Measurements from ENCODE around the gene GCC2. TPM values are rescaled to one million over a fixed set of nuclear protein-coding genes. Genes with fewer than 3 reads are reported as not detected.

The GCC2 gene
- total and polyA plus RNA-seq, 8 donors = 5.2 to 498 (median 54.3) TPM

DNA sequence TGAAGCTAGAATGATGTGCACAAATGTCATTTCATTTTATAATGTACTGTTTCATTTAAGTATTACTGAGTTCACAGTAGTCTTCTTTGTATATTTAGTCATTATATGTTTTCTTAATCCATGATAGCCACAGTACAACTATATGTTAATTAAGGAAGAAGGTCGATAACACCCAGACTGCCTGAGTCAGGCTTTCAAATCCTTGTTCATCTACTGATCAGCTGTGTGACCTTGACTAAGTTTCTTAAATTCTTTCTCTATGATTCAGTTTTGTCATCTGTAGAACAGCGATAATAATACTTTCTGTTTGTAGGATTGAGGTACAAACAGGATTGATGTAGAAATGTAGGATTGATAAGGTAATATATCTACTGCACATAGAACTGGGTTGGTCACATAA lies 5.4 kb downstream of the GCC2 start:
- Histone ChIP-seq H3K27me3 (no peaks in the 10 kb centered on the region), H3K9me3 (peaks cover 3 to 12% (median 5%) of the 10 kb centered on the region in 4 donors), H3K27ac (no peak overlapping the region), H3K4me1 (peaks cover 0 to 18% (median 12%) of the 10 kb centered on the region in 4 donors), H3K4me3 (no peak overlapping the region), H3K36me3 (peaks cover 40 to 77% (median 76%) of the 10 kb centered on the region in 4 donors)
- intact Hi-C loops (cut with DNase I; ENCODE audit: low total_unique reads) = no loop called here
- TF ChIP-seq POLR2AphosphoS5 (IDR thresholded peaks at IDR 0.05) = no peak
- TF ChIP-seq, protein P1, sequence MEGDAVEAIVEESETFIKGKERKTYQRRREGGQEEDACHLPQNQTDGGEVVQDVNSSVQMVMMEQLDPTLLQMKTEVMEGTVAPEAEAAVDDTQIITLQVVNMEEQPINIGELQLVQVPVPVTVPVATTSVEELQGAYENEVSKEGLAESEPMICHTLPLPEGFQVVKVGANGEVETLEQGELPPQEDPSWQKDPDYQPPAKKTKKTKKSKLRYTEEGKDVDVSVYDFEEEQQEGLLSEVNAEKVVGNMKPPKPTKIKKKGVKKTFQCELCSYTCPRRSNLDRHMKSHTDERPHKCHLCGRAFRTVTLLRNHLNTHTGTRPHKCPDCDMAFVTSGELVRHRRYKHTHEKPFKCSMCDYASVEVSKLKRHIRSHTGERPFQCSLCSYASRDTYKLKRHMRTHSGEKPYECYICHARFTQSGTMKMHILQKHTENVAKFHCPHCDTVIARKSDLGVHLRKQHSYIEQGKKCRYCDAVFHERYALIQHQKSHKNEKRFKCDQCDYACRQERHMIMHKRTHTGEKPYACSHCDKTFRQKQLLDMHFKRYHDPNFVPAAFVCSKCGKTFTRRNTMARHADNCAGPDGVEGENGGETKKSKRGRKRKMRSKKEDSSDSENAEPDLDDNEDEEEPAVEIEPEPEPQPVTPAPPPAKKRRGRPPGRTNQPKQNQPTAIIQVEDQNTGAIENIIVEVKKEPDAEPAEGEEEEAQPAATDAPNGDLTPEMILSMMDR (IDR thresholded peaks at IDR 0.05) = no peak
- WGBS, 5 donors = 94 to 98% (median 96%) methylated on average over 2 of the region's 2 CpGs
- no peak for DNase-seq

DNA sequence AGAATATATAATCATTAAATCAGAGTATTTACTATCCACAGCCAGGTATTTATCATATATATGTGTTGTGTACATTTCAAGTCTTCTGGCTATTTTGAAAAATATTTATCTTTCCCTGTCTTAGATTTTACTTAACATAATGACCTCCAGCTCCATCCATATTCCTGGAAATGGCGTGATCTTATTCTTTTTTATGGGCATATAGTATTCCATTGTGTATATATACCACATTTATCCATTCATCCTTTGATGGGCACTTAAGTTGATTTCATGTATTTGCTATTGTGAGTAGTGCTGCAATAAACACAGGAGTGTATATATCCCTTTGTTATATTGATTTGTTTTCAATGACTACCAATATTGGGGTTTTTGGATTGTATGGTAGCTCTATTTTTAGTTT lies 6.6 kb downstream of the GCC2 start:
- Histone ChIP-seq H3K4me1 (peaks cover 0 to 10% (median 4%) of the 10 kb centered on the region in 4 donors), H3K4me3 (no peak overlapping the region), H3K36me3 (peaks cover 40 to 88% (median 82%) of the 10 kb centered on the region in 4 donors), H3K27ac (no peak overlapping the region), H3K9me3 (peaks cover 3 to 12% (median 5%) of the 10 kb centered on the region in 4 donors), H3K27me3 (no peaks in the 10 kb centered on the region)
- DNase-seq = no peak
- 98 to 100% (median 100%) methylated on average over 1 of the region's 1 CpG for WGBS, 5 donors
- TF ChIP-seq POLR2A (IDR thresholded peaks at IDR 0.05) = no peak
- TF ChIP-seq, protein P1 (IDR thresholded peaks at IDR 0.05) = no peak
- TF ChIP-seq EP300 (IDR thresholded peaks at IDR 0.05) = no peak
- no peak for TF ChIP-seq POLR2AphosphoS5 (IDR thresholded peaks at IDR 0.05)
- intact Hi-C loops (cut with DNase I; ENCODE audit: low total_unique reads) = no loop called here

DNA sequence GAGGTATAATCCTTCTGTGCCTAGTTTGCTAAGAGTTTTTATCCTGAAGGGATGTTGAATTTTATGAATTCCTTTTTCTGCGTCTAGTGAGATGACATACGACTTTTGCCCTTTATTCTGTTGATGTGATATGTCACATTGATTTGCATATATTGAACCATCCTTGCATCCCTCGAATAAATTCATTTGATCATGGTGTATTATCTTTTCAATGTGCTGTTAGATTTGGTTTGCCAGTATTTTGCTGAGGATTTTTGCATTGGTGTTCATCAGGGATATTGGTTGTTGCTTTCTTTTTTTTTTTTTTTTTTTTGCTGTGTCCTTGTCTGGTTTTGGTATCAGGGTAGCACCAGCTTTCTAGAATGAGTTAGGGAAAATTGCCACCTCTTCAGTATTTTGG lies 9.1 kb downstream of the GCC2 start:
- 81 to 100% (median 99%) methylated on average over 3 of the region's 3 CpGs for WGBS, 5 donors
- Histone ChIP-seq H3K9me3 (peaks cover 3 to 12% (median 5%) of the 10 kb centered on the region in 4 donors), H3K4me3 (no peak overlapping the region), H3K4me1 (peaks cover 0 to 5% (median 0%) of the 10 kb centered on the region in 4 donors), H3K27ac (no peak overlapping the region), H3K27me3 (no peaks in the 10 kb centered on the region), H3K36me3 (peaks cover 35 to 91% (median 89%) of the 10 kb centered on the region in 4 donors)
- TF ChIP-seq POLR2AphosphoS5 (IDR thresholded peaks at IDR 0.05) (no peak), EP300 (IDR thresholded peaks at IDR 0.05) (no peak), POLR2A (IDR thresholded peaks at IDR 0.05) (no peak)
- TF ChIP-seq, protein P1 (IDR thresholded peaks at IDR 0.05) = no peak
- intact Hi-C loops (cut with DNase I; ENCODE audit: low total_unique reads) = no loop called here
- DNase-seq = no peak

DNA sequence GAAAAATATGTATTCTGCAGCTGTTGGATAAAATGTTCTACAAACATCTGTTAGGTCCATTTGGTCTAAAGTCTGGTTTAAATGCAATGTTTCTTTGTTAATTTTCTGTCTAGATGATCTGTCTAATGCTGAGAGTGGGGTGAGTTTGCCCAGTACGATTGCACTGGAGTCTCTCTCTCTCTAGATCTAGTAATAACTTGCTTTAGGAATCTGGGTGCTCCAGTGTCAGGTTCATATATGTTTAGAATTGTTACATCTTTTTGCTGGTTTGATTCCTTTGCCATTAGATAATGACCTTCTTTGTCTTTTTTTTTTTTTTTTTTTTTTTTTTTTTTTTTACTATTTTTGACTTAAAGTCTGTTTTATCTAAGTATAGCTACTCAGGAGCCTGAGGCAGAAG lies 10.4 kb downstream of the GCC2 start:
- Histone ChIP-seq H3K9me3 (peaks cover 3 to 12% (median 5%) of the 10 kb centered on the region in 4 donors), H3K4me1 (peaks cover 0 to 5% (median 0%) of the 10 kb centered on the region in 4 donors), H3K4me3 (no peak overlapping the region), H3K36me3 (peaks cover 37 to 91% (median 89%) of the 10 kb centered on the region in 4 donors), H3K27me3 (no peaks in the 10 kb centered on the region), H3K27ac (no peak overlapping the region)
- TF ChIP-seq, protein P1 (IDR thresholded peaks at IDR 0.05) = no peak
- DNase-seq = no peak
- 81 to 92% (median 88%) methylated on average over 1 of the region's 1 CpG for WGBS, 5 donors
- intact Hi-C loops (cut with DNase I; ENCODE audit: low total_unique reads) = no loop called here

Measured in stomach (tissue), 9 donors.